ENCODE results near the gene KCTD16.
A peak's percentile ranks its signal among the peaks of the same experiment; 100 is the strongest.

The KCTD16 gene

DNA sequence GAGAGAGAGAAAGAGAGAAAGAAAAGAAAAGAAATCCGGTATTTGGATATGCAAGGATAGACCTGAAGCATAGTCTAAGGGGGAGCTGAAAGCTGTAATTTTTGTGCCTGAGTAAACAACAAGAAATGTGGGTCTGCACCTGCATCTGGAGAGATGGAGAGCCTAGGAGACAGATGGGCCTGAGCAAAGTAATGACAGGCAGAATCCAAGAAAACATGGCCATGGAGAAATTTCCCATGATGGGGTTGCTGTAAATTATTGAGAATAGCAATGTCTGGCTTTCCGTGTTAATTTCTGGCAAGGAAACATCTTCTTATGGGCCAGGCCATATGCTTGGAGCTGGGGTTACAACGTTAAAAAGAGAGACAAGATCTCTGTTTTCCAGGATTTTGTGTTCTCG lies 40.4 kb upstream of the KCTD16 start:
- DNase-seq (ENCODE audit: extremely low read depth, low read depth): no peak
- TF ChIP-seq, protein P1, sequence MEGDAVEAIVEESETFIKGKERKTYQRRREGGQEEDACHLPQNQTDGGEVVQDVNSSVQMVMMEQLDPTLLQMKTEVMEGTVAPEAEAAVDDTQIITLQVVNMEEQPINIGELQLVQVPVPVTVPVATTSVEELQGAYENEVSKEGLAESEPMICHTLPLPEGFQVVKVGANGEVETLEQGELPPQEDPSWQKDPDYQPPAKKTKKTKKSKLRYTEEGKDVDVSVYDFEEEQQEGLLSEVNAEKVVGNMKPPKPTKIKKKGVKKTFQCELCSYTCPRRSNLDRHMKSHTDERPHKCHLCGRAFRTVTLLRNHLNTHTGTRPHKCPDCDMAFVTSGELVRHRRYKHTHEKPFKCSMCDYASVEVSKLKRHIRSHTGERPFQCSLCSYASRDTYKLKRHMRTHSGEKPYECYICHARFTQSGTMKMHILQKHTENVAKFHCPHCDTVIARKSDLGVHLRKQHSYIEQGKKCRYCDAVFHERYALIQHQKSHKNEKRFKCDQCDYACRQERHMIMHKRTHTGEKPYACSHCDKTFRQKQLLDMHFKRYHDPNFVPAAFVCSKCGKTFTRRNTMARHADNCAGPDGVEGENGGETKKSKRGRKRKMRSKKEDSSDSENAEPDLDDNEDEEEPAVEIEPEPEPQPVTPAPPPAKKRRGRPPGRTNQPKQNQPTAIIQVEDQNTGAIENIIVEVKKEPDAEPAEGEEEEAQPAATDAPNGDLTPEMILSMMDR (IDR thresholded peaks at IDR 0.05; ENCODE audit: low read depth, low read length): no peak

DNA sequence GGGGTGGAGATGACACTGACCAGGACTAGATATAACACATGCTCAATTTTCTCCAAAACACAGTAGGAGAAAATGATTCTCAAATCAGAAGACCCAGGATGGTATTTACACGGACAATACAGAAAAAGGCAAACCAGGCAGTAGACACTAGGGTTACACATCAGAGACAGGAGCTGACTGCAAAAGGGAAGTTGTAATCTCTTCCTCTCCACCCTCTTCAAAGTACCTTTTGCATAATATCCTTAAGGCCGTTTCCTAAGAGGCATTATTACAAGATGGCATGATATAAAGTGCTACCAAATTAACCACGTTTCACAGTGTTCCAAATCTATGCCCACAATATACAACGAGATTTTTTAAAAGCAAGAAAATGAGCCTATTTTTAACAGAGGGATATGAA lies 39.4 kb upstream of the KCTD16 start:
- DNase-seq (ENCODE audit: extremely low read depth, low read depth): no peak
- TF ChIP-seq, protein P1 (IDR thresholded peaks at IDR 0.05; ENCODE audit: low read depth, low read length): no peak

DNA sequence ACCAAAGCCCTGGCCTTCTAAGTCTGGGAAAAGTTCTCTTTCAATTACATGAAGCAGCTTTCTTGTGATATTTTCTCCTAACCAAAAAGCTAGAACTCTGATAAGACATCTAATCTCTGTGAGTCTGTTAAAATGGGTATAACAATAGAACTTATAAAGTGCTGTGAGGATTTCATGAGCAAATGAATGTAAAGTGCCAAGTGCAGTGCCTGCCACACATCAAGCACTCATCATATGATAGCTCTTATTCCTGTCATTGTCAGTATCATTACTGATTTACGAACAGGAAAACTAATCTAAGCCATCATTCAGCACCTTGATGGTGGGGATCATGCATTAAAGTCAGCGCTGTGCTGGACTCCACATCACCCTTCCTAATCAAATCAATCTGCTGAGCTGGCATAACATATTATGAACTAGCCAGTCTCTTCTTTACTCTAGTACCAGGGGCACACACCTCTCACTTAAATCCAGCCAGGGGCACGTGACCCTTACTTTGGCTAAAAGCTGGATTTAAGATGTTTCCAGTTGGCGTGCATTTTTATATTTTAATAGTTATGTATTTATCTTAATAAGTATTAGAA lies 37.5 kb upstream of the KCTD16 start:
- no peak for DNase-seq (ENCODE audit: extremely low read depth, low read depth)
- TF ChIP-seq, protein P1 (IDR thresholded peaks at IDR 0.05; ENCODE audit: low read depth, low read length): no peak

DNA sequence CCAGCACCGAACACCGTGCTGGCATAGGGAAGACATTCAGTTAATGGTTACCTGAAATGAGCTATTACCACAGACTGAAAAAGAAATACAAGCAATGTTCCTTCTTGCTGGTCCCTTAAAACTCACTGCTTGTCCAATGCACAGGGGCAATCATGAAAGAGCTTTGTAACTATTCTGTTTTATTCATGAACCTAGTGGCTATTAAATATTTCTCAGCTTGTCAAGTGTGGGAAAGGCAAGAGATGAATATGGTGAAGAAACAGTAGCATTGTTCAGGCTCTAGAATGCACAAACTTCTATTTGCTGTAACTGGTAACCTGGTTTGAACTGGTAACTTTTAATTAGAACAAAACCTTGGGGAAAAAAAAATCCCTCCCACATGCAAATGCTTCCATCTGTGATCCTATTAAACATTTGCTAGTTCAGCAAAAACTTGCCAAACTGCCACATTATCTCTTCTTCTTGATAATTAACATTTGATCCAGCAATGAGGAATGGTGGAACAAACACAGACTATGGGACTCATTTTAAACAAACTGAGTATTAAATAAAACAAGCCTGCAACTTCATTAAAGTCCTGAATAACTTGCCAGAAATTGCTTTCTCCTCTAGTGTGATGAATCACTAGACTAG lies 36.4 kb upstream of the KCTD16 start:
- TF ChIP-seq, protein P1 (IDR thresholded peaks at IDR 0.05; ENCODE audit: low read depth, low read length): no peak
- no peak for DNase-seq (ENCODE audit: extremely low read depth, low read depth)

DNA sequence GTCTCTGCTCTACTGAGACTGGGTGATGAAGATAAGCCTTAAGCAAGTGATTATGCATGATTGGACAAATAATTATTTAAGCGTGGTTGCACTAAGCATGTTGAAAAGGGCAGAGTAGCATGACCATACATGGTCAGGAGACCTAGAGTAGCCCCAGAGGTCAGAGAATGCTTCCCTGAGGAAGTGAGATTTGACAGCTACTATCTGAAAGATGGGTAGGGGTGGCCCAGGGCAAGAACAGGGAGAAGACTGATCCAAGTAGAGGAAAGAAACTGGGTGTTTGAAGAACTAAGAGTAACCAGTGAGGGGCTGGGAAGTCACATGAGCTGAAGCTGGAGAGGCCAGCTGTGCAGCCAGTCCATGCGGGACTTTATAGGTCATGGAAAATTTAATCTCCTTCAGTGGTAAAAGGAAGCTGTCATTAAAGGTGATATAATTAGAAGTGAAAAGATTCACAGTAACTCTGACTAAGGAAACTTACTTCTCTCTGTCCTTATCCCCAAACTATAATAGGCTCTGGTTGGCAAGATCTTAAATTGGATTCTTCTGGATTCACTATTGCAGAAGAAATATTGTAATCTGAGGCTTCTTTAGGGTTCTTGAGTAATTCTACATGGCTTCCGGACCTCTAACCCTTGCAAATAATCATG lies 35.4 kb upstream of the KCTD16 start:
- no peak for DNase-seq (ENCODE audit: extremely low read depth, low read depth)
- TF ChIP-seq, protein P1 (IDR thresholded peaks at IDR 0.05; ENCODE audit: low read depth, low read length): no peak

DNA sequence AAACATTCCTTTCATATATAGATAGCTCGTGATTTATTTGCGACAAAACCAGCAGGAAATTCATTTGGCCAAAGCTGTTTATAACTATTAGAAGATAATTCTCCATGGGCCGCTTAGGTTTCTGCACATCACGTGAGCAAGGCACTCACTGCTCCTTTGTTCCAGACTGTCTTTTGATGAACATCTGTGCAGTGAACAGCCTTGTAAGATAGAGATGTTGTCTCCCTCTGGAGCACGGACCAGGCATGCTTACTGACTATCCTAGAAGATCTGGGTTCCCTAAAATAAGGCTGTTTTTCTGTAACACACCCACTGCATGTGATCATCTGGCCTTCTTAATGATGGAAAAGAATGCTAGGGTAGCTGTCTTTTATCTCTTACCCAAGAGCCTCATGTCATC lies 31.1 kb upstream of the KCTD16 start:
- TF ChIP-seq, protein P1 (IDR thresholded peaks at IDR 0.05; ENCODE audit: low read depth, low read length): peak; percentile 37
- DNase-seq (ENCODE audit: extremely low read depth, low read depth): peak; percentile 18

DNA sequence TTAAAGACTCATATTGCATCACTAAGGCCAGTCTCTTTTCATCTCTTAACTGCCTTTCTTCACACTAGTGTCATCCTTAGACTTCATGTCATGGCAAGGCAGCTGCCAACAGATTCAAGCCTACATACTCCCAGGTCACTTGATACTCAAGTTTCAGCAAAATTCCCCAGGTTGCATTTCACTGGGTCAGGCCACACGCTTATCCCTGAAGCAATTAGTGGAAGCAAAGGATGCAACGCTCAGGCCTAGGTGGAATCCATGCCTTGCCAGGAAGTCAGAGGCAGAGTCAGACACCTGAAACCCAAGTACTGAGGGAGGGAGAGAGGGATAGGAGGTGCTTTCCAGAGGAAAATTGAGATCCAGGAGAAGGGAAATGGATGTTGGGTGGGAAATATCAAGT lies 29.1 kb upstream of the KCTD16 start:
- no peak for DNase-seq (ENCODE audit: extremely low read depth, low read depth)
- TF ChIP-seq, protein P1 (IDR thresholded peaks at IDR 0.05; ENCODE audit: low read depth, low read length): no peak

Measured in AG09319 (cell line).